K562 (cell line): ENCODE results near the gene PEX7. TPM values are rescaled to one million over a fixed set of nuclear protein-coding genes. Genes with fewer than 3 reads are reported as not detected.

Source experiments
- ATAC-seq: fragments of 200-7000 bp; cut with Tn5 transposase; 3 replicates; pipeline ENCODE4 v1.9.1; 2020; ENCODE audit warnings: moderate library complexity
- BruUV-seq: library from RNA; stranded (reverse); fragments of 400-500 nt; replicated peaks from 2 replicates; lab custom pipeline; 2021; lab: Mats Ljungman, UMichigan
- CTCF ChIA-PET: fragments of 300-600 bp; formaldehyde crosslinking; extraction: SDS; loops from one replicate; lab custom pipeline; 2021; ENCODE audit warnings: low intra/inter-chr PET ratio; lab: Yijun Ruan, JAX
- POLR2A ChIA-PET: fragments of 300-600, 350-650 bp; sonication (Branson Sonifier 250); formaldehyde crosslinking; extraction: SDS; loops from one replicate; lab custom pipeline; 2021; ENCODE audit warnings: antibody characterized with exemption, inconsistent platforms; lab: Yijun Ruan, JAX
- DNase-seq, 4 experiments: peaks; one replicate each; pipeline versions ENCODE4 v3.0.0 to v3.0.0-alpha.2; 2011 to 2018; ENCODE audit warnings: low spot score in 3 of 4, mixed read lengths in 3 of 4; ENCODE audit errors: extremely low read depth in 1 of 4
- FAIRE-seq: peaks from 2 replicates; lab custom pipeline; 2011; peaks lifted over from hg19 to GRCh38; lab: Jason Lieb, UNC
- H2AFZ ChIP-seq: 2 replicates; pipeline ENCODE4 v1.6.0; 2011; ENCODE audit warnings: low read depth, low read length, control low read depth, inconsistent platforms
- H3K27ac ChIP-seq: fragments of 200-600 bp; 3 replicates; pipeline ENCODE4 v1.8.0; 2011; ENCODE audit warnings: low read depth, mild to moderate bottlenecking, control low read depth, inconsistent platforms, low read length, moderate library complexity, mixed read lengths; ENCODE audit errors: extremely low read depth
- H3K27me3 ChIP-seq, 2 experiments: fragments of 300-600 bp in 1 of 2; 2 replicates in 1 of 2; 3 replicates in 1 of 2; pipeline versions ENCODE4 v1.6.0 to v1.8.0; 2011; ENCODE audit warnings: inconsistent platforms in 2 of 2, low read length in 2 of 2, mild to moderate bottlenecking in 1 of 2, mixed read lengths in 1 of 2, moderate library complexity in 1 of 2; ENCODE audit not compliant: control insufficient read depth in 2 of 2, insufficient read depth in 2 of 2
- H3K36me3 ChIP-seq: fragments of 300-600 bp; 3 replicates; pipeline ENCODE4 v1.8.0; 2011; ENCODE audit warnings: mild to moderate bottlenecking, low read length, inconsistent platforms; ENCODE audit not compliant: control insufficient read depth, insufficient read depth
- H3K4me1 ChIP-seq, 2 experiments: fragments of 200-600 bp in 1 of 2; replicated peaks in 1 of 2; 2 replicates in 1 of 2; 3 replicates in 1 of 2; pipeline versions ENCODE4 v1.5.1 to v1.8.0; 2011; ENCODE audit warnings: inconsistent platforms in 2 of 2, low read length in 2 of 2, mild to moderate bottlenecking in 1 of 2, mixed read lengths in 1 of 2, moderate library complexity in 1 of 2; ENCODE audit not compliant: control insufficient read depth in 2 of 2, insufficient read depth in 2 of 2
- H3K4me2 ChIP-seq: 2 replicates; pipeline ENCODE4 v1.6.1; 2011; ENCODE audit warnings: low read length, control low read depth, inconsistent platforms, mixed read lengths; ENCODE audit not compliant: insufficient read depth
- H3K4me3 ChIP-seq: fragments of 200-600 bp; sonication (generic), shearing (Covaris generic); 2 replicates; pipeline ENCODE4 v1.5.1; 2016; ENCODE audit warnings: control low read depth, inconsistent platforms
- H3K79me2 ChIP-seq: fragments of 200-600 bp; 3 replicates; pipeline ENCODE4 v1.8.0; 2011; ENCODE audit warnings: low read length, inconsistent platforms; ENCODE audit not compliant: control insufficient read depth, insufficient read depth
- H3K9ac ChIP-seq, 2 experiments: 2 replicates each; pipeline versions ENCODE4 v1.6.0 to v1.6.1; 2011; ENCODE audit warnings: low read depth in 2 of 2, low read length in 2 of 2, control low read depth in 1 of 2, inconsistent platforms in 1 of 2, mild to moderate bottlenecking in 1 of 2, mixed read lengths in 1 of 2; ENCODE audit not compliant: insufficient read depth in 1 of 2
- H3K9me1 ChIP-seq: one replicate; pipeline ENCODE4 v1.6.0; 2011; ENCODE audit warnings: inconsistent platforms, mild to moderate bottlenecking, low read length, moderate library complexity; ENCODE audit not compliant: control insufficient read depth, insufficient read depth
- H3K9me3 ChIP-seq: replicated peaks from 2 replicates; pipeline ENCODE4 v1.5.1; 2011; ENCODE audit warnings: low read depth, low read length, inconsistent platforms; ENCODE audit not compliant: control insufficient read depth, insufficient read depth
- H4K20me1 ChIP-seq: replicated peaks from 2 replicates; pipeline ENCODE4 v1.6.1; 2011; ENCODE audit warnings: low read length, inconsistent platforms, mixed read lengths; ENCODE audit not compliant: control insufficient read depth, insufficient read depth
- ARNT ChIP-seq, 2 experiments: fragments of 450-650 bp; IDR thresholded peaks; 2 replicates each; pipeline ENCODE4 v1.6.1; 2016; ENCODE audit warnings: mild to moderate bottlenecking in 1 of 2
- CTCF ChIP-seq, 3 experiments: IDR thresholded peaks in 2 of 3; conservative IDR thresholded peaks in 1 of 3; 2 replicates each; pipeline ENCODE4 v1.5.1; 2011 to 2012; ENCODE audit warnings: low read length in 3 of 3, mild to moderate bottlenecking in 3 of 3, control low read depth in 2 of 3, improper control_type of control experiment in 1 of 3, inconsistent platforms in 1 of 3, low read depth in 1 of 3, mixed read lengths in 1 of 3, moderate library complexity in 1 of 3; ENCODE audit not compliant: insufficient read depth in 2 of 3
- DEAF1 ChIP-seq: fragments of 450-650 bp; formaldehyde crosslinking; IDR thresholded peaks from 2 replicates; pipeline ENCODE4 v1.4.0; 2020; ENCODE audit warnings: mild to moderate bottlenecking, moderate library complexity
- FOXK2 ChIP-seq, 2 experiments: fragments of 450-650 bp; IDR thresholded peaks in 1 of 2; conservative IDR thresholded peaks in 1 of 2; 2 replicates each; pipeline ENCODE4 v1.6.1; 2016; ENCODE audit warnings: low read depth in 2 of 2, mild to moderate bottlenecking in 1 of 2
- NR1H2 ChIP-seq: sonication (generic); formaldehyde crosslinking; IDR thresholded peaks from 2 replicates; pipeline ENCODE4 v1.4.0; 2020; ENCODE audit warnings: mild to moderate bottlenecking, missing genetic modification reagents
- RAD21 ChIP-seq, 2 experiments: fragments of 250-450 bp in 1 of 2; fragments of 450-650 bp in 1 of 2; sonication (Bioruptor Pico) in 1 of 2; formaldehyde crosslinking in 1 of 2; IDR thresholded peaks in 1 of 2; conservative IDR thresholded peaks in 1 of 2; 2 replicates each; pipeline versions ENCODE4 v1.4.0 to v1.8.0; 2020 to 2022; ENCODE audit warnings: mild to moderate bottlenecking in 2 of 2, moderate library complexity in 1 of 2
- RFX7 ChIP-seq: fragments of 250-450 bp; sonication (Bioruptor Pico); IDR thresholded peaks from 2 replicates; pipeline ENCODE4 v1.5.1; 2021; ENCODE audit warnings: mild to moderate bottlenecking
- SMC3 ChIP-seq: conservative IDR thresholded peaks from 2 replicates; pipeline ENCODE4 v1.6.1; 2011; ENCODE audit warnings: low read depth, low read length, improper control_type of control experiment; ENCODE audit not compliant: insufficient read depth
- XRCC3 ChIP-seq: fragments of 450-650 bp; IDR thresholded peaks from 2 replicates; pipeline ENCODE4 v1.6.1; 2017; ENCODE audit warnings: mild to moderate bottlenecking, moderate library complexity
- WGBS: fragments of 100-300 bp; shearing (Covaris generic); methylation state at CpG from one replicate; pipeline ENCODE4 v1.1.6; 2016; ENCODE audit warnings: low coverage, mixed read lengths; ENCODE audit not compliant: insufficient coverage; ENCODE audit errors: missing lambda C conversion rate; 5-methylcytosine and 5-hydroxymethylcytosine counted together
- in situ Hi-C: fragments of 300-500 bp; cut with MboI; formaldehyde crosslinking; loops from 4 replicates; pipeline ENCODE4 v1.15.0; 2018; ENCODE audit warnings: inconsistent platforms, mixed read lengths
- intact Hi-C: fragments of 100-400 bp; cut with micrococcal nuclease; formaldehyde crosslinking; loops from 2 replicates; pipeline ENCODE4 v1.14.2; 2022
- polyA plus RNA-seq, 8 experiments: library from polyadenylated mRNA; depleted of rRNA in 4 of 8; stranded (reverse) in 5 of 8; unstranded in 3 of 8; fragments of >200 nt; fragmentation: Nextera tagmentation in 2 of 8; fragmentation: Illumina TruSeq in 1 of 8; extraction: Ambion mirVana in 2 of 8; extraction: Trizol in 1 of 8; gene quantifications; 2 replicates each; pipeline versions ENCODE4 v1.2.1 to v1.2.3, GENCODE V29; 2011 to 2014; ENCODE audit warnings: inconsistent platforms in 1 of 8, missing spikeins in 1 of 8
- total RNA-seq, 7 experiments: library from RNA; depleted of rRNA in 6 of 7; stranded (reverse); fragments of >200 nt in 6 of 7; fragmentation: Illumina TruSeq in 2 of 7; extraction: Trizol in 2 of 7; gene quantifications; 2 replicates each; pipeline versions ENCODE4 v1.2.1 to v1.2.3, GENCODE V29; 2011 to 2021; ENCODE audit warnings: low replicate concordance in 1 of 7

PEX7 gene
- total and polyA plus RNA-seq, 9 of the 15 experiments (the other 6 are each of a cell fraction or from before 2014, with no cell fraction given) = 1.6 to 12.9 (median 9.1) TPM

GRCh38 chr6:136846046-136846445 lies 23.7 kb downstream of the PEX7 start:
- no TSS peak for BruUV-seq
- intact Hi-C loops (loop anchor here (2.0 to 10.0 kb wide), 3 partner anchors 81 to 799 kb away; no protein-coding TSS in a partner anchor), in situ Hi-C loops (loop anchor here (25.0 kb wide), 1 partner anchor 791 kb away; no protein-coding TSS in a partner anchor)
- Histone ChIP-seq H3K9me1 (no peaks in the 10 kb centered on the region), H3K27me3 (no peaks in the 10 kb centered on the region), H3K9ac (no peak overlapping the region), H3K27ac (no peak overlapping the region), H2AFZ (no peak overlapping the region), H3K4me3 (no peak overlapping the region), H3K9me3 (no peaks in the 10 kb centered on the region), H3K4me2 (no peak overlapping the region), H3K79me2 (0 out of 3 replicates have a peak, but pooled peaks cover 2% of the 10 kb centered on the region), H3K4me1 (no peaks in the 10 kb centered on the region), H4K20me1 (no peaks in the 10 kb centered on the region), H3K36me3 (peaks cover 3% of the 10 kb centered on the region; the same call in 1 of the 3 replicates)
- FAIRE-seq (peak; percentile 82), ATAC-seq (peak; percentile 85), DNase-seq (peak; percentile 49 to 75 (median 51))
- ChIA-PET POLR2A (interaction anchor here (0.7 kb wide), 1 partner anchor 22 kb away, joined by 3 read pairs; no protein-coding TSS in a partner anchor), CTCF (interaction anchor here (0.6 to 0.8 kb wide), 2 partner anchors 84 to 643 kb away, joined by 5 to 10 read pairs; no protein-coding TSS in a partner anchor)
- WGBS = 18% methylated on average over 3 of the region's 3 CpGs
- TF ChIP-seq RFX7 (CRISPR knock-in tag) (no peak), XRCC3 (no peak), CTCF (IDR thresholded peaks at IDR 0.05 in 2 of 3, conservative IDR thresholded peaks at IDR 0.05 in 1 of 3; ENCODE audit: insufficient read depth in 2 of 3, low read depth in 1 of 3, low read length in 3 of 3) (peak; percentile 62 to 86 (median 68); a peak in 5 of 6 replicates), ARNT (IDR thresholded peaks at IDR 0.05) (0 out of 4 replicates have a peak, but pooled peaks of 1 of the 2 experiments have one; percentile 39), FOXK2 (conservative IDR thresholded peaks at IDR 0.05 in 1 of 2, IDR thresholded peaks at IDR 0.05 in 1 of 2; ENCODE audit: low read depth in 2 of 2) (0 out of 4 replicates have a peak, but pooled peaks have one; percentile 26 to 37), DEAF1 (CRISPR knock-in tag) (peak; percentile 77), SMC3 (peak; percentile 50), NR1H2 (no peak), RAD21 (CRISPR knock-in tag; conservative IDR thresholded peaks at IDR 0.05 in 1 of 2, IDR thresholded peaks at IDR 0.05 in 1 of 2) (peak; percentile 72 to 85)
